ENCODE measurements around the gene FURIN. TPM values are rescaled to one million over a fixed set of nuclear protein-coding genes. Genes with fewer than 3 reads are reported as not detected.

The FURIN gene
- total RNA-seq, 1 donor from 2014 or later, result 122 TPM

DNA sequence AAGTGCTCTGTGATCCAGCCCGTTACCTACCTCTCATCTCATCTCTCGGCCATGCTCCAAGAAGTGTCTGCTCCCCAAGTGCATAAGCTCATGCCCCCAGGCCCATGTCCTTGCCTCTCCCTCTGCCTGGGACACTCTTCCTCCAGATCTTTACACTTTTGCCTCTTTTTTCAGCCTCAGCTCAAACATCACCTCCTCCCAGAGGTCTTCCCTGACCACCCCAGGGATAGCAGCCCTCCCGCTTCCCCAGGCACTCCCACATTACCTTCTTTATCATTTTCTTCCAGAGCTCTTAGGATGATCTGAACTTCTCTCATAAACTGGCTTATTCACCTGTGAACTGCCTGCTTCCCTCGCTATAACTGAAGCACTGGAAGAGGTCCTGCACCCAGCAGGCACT, 2.7 kb upstream of the FURIN start:
- Histone ChIP-seq H3K4me1 (ENCODE audit: insufficient read depth, low read length) (peaks cover 21% of the 10 kb centered on the region), H3K27ac (ENCODE audit: low read depth, low read length) (no peak overlapping the region), H3K9me3 (ENCODE audit: insufficient read depth, low read depth, low read length) (no peaks in the 10 kb centered on the region), H3K27me3 (ENCODE audit: insufficient read depth, low read length) (no peaks in the 10 kb centered on the region), H3K36me3 (ENCODE audit: insufficient read depth, low read length) (no peaks in the 10 kb centered on the region), H3K9ac (ENCODE audit: low read length) (no peak overlapping the region), H2AFZ (ENCODE audit: low read depth, low read length) (no peak overlapping the region), H3K79me2 (ENCODE audit: insufficient read depth, low read length) (peaks cover 9% of the 10 kb centered on the region), H4K20me1 (ENCODE audit: insufficient read depth, low read length) (no peaks in the 10 kb centered on the region), H3K4me3 (ENCODE audit: insufficient read depth, low read depth, low read length) (no peak overlapping the region), H3K4me2 (ENCODE audit: low read length) (no peak overlapping the region)
- peaks cover 5% of the 10 kb centered on the region for H3K27me3 Mint-ChIP-seq (ENCODE audit: low read depth, unreplicated experiment)
- peaks cover 3% of the 10 kb centered on the region for H3K36me3 Mint-ChIP-seq (ENCODE audit: low read depth, unreplicated experiment)
- FAIRE-seq (no peak), DNase-seq (ENCODE audit: low read depth) (no peak)
- no peak overlapping the region for H3K4me3 Mint-ChIP-seq (ENCODE audit: unreplicated experiment)
- no peak overlapping the region for H3K27ac Mint-ChIP-seq (ENCODE audit: unreplicated experiment)
- H3K4me1 Mint-ChIP-seq (ENCODE audit: low read depth, unreplicated experiment), result peaks cover 25% of the 10 kb centered on the region
- no peaks in the 10 kb centered on the region for H3K9me3 Mint-ChIP-seq (ENCODE audit: unreplicated experiment)
- TF ChIP-seq, protein P1, sequence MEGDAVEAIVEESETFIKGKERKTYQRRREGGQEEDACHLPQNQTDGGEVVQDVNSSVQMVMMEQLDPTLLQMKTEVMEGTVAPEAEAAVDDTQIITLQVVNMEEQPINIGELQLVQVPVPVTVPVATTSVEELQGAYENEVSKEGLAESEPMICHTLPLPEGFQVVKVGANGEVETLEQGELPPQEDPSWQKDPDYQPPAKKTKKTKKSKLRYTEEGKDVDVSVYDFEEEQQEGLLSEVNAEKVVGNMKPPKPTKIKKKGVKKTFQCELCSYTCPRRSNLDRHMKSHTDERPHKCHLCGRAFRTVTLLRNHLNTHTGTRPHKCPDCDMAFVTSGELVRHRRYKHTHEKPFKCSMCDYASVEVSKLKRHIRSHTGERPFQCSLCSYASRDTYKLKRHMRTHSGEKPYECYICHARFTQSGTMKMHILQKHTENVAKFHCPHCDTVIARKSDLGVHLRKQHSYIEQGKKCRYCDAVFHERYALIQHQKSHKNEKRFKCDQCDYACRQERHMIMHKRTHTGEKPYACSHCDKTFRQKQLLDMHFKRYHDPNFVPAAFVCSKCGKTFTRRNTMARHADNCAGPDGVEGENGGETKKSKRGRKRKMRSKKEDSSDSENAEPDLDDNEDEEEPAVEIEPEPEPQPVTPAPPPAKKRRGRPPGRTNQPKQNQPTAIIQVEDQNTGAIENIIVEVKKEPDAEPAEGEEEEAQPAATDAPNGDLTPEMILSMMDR (IDR thresholded peaks at IDR 0.05; ENCODE audit: insufficient read depth, low read depth, low read length), result no peak
- TF ChIP-seq EZH2 (IDR thresholded peaks at IDR 0.05; ENCODE audit: insufficient read depth, low read length), result no peak

DNA sequence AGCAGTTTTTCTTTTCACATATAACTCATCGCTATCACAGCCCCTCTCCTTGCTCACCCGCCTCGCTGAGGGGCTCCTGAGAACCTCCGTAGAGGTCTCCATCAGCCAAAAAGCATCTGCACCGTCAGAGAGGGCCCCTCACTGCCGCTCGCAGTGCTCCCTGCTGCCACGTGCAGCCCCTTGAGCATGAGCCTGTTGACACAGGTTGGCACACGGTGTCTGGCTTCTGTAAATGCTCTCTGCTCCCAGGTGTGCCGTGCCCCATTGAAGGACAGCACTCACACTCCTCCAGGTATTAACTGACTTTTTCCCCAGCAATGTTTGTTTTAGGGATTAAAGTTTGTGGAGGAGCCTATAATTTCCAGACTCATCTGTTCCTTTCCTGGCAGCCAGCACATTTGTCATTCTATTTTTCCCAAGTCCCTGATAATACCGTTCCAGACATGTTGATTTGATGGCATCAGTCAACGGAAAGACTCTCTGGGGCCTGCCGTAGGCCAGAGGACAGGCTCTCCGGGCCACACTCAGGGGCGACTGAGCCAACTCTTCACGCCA, 2.1 kb upstream of the FURIN start:
- H3K27me3 ChIP-seq (ENCODE audit: insufficient read depth, low read length), result no peaks in the 10 kb centered on the region
- peaks cover 14% of the 10 kb centered on the region for H3K79me2 ChIP-seq (ENCODE audit: insufficient read depth, low read length)
- FAIRE-seq (no peak), DNase-seq (ENCODE audit: low read depth) (no peak)
- Mint-ChIP-seq H3K4me3 (ENCODE audit: unreplicated experiment) (no peak overlapping the region), H3K27me3 (ENCODE audit: low read depth, unreplicated experiment) (peaks cover 5% of the 10 kb centered on the region), H3K36me3 (ENCODE audit: low read depth, unreplicated experiment) (peaks cover 5% of the 10 kb centered on the region), H3K4me1 (ENCODE audit: low read depth, unreplicated experiment) (peaks cover 26% of the 10 kb centered on the region), H3K27ac (ENCODE audit: unreplicated experiment) (no peak overlapping the region), H3K9me3 (ENCODE audit: unreplicated experiment) (no peaks in the 10 kb centered on the region)
- TF ChIP-seq, protein P1 (IDR thresholded peaks at IDR 0.05; ENCODE audit: insufficient read depth, low read depth, low read length), result no peak
- no peak for TF ChIP-seq EZH2 (IDR thresholded peaks at IDR 0.05; ENCODE audit: insufficient read depth, low read length)
- H3K36me3 ChIP-seq (ENCODE audit: insufficient read depth, low read length), result no peaks in the 10 kb centered on the region
- H3K9ac ChIP-seq (ENCODE audit: low read length), result no peak overlapping the region
- no peak overlapping the region for H2AFZ ChIP-seq (ENCODE audit: low read depth, low read length)
- H4K20me1 ChIP-seq (ENCODE audit: insufficient read depth, low read length), result no peaks in the 10 kb centered on the region
- peaks cover 24% of the 10 kb centered on the region for H3K4me1 ChIP-seq (ENCODE audit: insufficient read depth, low read length)
- no peak overlapping the region for H3K4me3 ChIP-seq (ENCODE audit: insufficient read depth, low read depth, low read length)
- H3K27ac ChIP-seq (ENCODE audit: low read depth, low read length), result no peak overlapping the region
- H3K4me2 ChIP-seq (ENCODE audit: low read length), result no peak overlapping the region
- H3K9me3 ChIP-seq (ENCODE audit: insufficient read depth, low read depth, low read length), result no peaks in the 10 kb centered on the region

DNA sequence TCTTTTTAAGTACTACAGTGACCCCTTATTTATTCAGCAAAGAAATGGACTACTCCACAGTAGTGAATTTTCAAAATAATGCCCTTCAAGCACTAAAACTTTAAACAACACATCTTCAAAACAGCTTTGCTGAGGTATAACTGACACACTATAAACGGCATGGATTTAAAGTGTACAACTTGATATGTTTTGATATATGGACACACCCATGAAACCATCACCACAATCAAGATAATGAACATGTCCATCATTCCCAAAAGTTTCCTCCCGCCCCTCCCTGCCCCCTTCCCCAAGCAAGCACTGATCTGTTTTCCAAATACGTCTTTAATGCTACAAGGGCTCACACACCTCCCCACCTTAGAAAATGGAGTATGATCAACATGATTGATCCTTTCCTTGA, 1.6 kb upstream of the FURIN start:
- H3K4me3 ChIP-seq (ENCODE audit: insufficient read depth, low read depth, low read length), result no peak overlapping the region
- H3K4me2 ChIP-seq (ENCODE audit: low read length), result no peak overlapping the region
- DNase-seq (ENCODE audit: low read depth) (no peak), FAIRE-seq (no peak)
- H3K27ac Mint-ChIP-seq (ENCODE audit: unreplicated experiment), result no peak overlapping the region
- H3K27me3 ChIP-seq (ENCODE audit: insufficient read depth, low read length), result no peaks in the 10 kb centered on the region
- H3K9ac ChIP-seq (ENCODE audit: low read length), result no peak overlapping the region
- H3K4me1 Mint-ChIP-seq (ENCODE audit: low read depth, unreplicated experiment), result peaks cover 26% of the 10 kb centered on the region
- H2AFZ ChIP-seq (ENCODE audit: low read depth, low read length), result no peak overlapping the region
- H3K9me3 ChIP-seq (ENCODE audit: insufficient read depth, low read depth, low read length), result no peaks in the 10 kb centered on the region
- H3K4me1 ChIP-seq (ENCODE audit: insufficient read depth, low read length), result peaks cover 24% of the 10 kb centered on the region
- H3K36me3 ChIP-seq (ENCODE audit: insufficient read depth, low read length), result no peaks in the 10 kb centered on the region
- no peak overlapping the region for H3K27ac ChIP-seq (ENCODE audit: low read depth, low read length)
- no peaks in the 10 kb centered on the region for H3K9me3 Mint-ChIP-seq (ENCODE audit: unreplicated experiment)
- TF ChIP-seq EZH2 (IDR thresholded peaks at IDR 0.05; ENCODE audit: insufficient read depth, low read length), result no peak
- TF ChIP-seq, protein P1 (IDR thresholded peaks at IDR 0.05; ENCODE audit: insufficient read depth, low read depth, low read length), result no peak
- peaks cover 17% of the 10 kb centered on the region for H3K79me2 ChIP-seq (ENCODE audit: insufficient read depth, low read length)
- no peaks in the 10 kb centered on the region for H4K20me1 ChIP-seq (ENCODE audit: insufficient read depth, low read length)
- no peak overlapping the region for H3K4me3 Mint-ChIP-seq (ENCODE audit: unreplicated experiment)
- H3K36me3 Mint-ChIP-seq (ENCODE audit: low read depth, unreplicated experiment), result peaks cover 5% of the 10 kb centered on the region
- peaks cover 5% of the 10 kb centered on the region for H3K27me3 Mint-ChIP-seq (ENCODE audit: low read depth, unreplicated experiment)

Data from astrocyte (in vitro differentiated cells and primary cell).